Naive B cell (primary cell): ENCODE data around the gene SPACA7. TPM values are rescaled to one million over a fixed set of nuclear protein-coding genes. Genes with fewer than 3 reads are reported as not detected.
A peak's percentile ranks its signal among the peaks of the same experiment; 100 is the strongest.
"Not testable (repeated sequence)": the region's sequence is repeated elsewhere in the genome, so short reads cannot be mapped to it uniquely, and the experiment has no call there.

Experiments used
- ATAC-seq, 2 donors: fragments of 150-1000 bp; cut with Tn5 transposase; 2 replicates each; pipeline ENCODE4 v1.10.0; 2021; ENCODE audit warnings: low read depth in 2 of 2, mild to moderate bottlenecking in 2 of 2, moderate library complexity in 2 of 2
- DNase-seq: peaks from one replicate; pipeline ENCODE4 v3.0.0; 2022
- H3K27ac Mint-ChIP-seq, 6 donors: one replicate each; pipeline ENCODE4 v1.8.0; 2020 to 2022; ENCODE audit warnings: mild to moderate bottlenecking in 6 of 6, mixed read lengths in 6 of 6, moderate library complexity in 5 of 6, inconsistent platforms in 2 of 6
- H3K27me3 Mint-ChIP-seq, 3 donors: one replicate each; pipeline ENCODE4 v1.8.0; 2021 to 2022; ENCODE audit warnings: mixed read lengths in 3 of 3, mild to moderate bottlenecking in 1 of 3
- H3K36me3 Mint-ChIP-seq, 2 donors: one replicate each; pipeline ENCODE4 v1.8.0; 2020 to 2022; ENCODE audit warnings: mixed read lengths in 2 of 2, inconsistent platforms in 1 of 2, mild to moderate bottlenecking in 1 of 2
- H3K4me1 Mint-ChIP-seq, 3 donors: one replicate each; pipeline ENCODE4 v1.8.0; 2020 to 2022; ENCODE audit warnings: mixed read lengths in 3 of 3, inconsistent platforms in 1 of 3, mild to moderate bottlenecking in 1 of 3, moderate library complexity in 1 of 3
- H3K4me3 Mint-ChIP-seq, 8 donors: one replicate each; pipeline ENCODE4 v1.8.0; 2020 to 2022; ENCODE audit warnings: mild to moderate bottlenecking in 8 of 8, mixed read lengths in 8 of 8, moderate library complexity in 8 of 8, inconsistent platforms in 2 of 8
- H3K9me3 Mint-ChIP-seq, 7 donors: one replicate each; pipeline ENCODE4 v1.8.0; 2020 to 2022; ENCODE audit warnings: mixed read lengths in 7 of 7, mild to moderate bottlenecking in 5 of 7, inconsistent platforms in 2 of 7, moderate library complexity in 1 of 7
- polyA plus RNA-seq, 6 donors: library from polyadenylated mRNA; unstranded; fragments of 300-500 nt; fragmentation: Illumina TruSeq; gene quantifications; one replicate each; pipeline ENCODE4 v1.2.3, GENCODE V29; 2021; ENCODE audit warnings: low read depth in 6 of 6

Gene SPACA7
- polyA plus RNA-seq, 6 donors from 2014 or later, result not detected

DNA sequence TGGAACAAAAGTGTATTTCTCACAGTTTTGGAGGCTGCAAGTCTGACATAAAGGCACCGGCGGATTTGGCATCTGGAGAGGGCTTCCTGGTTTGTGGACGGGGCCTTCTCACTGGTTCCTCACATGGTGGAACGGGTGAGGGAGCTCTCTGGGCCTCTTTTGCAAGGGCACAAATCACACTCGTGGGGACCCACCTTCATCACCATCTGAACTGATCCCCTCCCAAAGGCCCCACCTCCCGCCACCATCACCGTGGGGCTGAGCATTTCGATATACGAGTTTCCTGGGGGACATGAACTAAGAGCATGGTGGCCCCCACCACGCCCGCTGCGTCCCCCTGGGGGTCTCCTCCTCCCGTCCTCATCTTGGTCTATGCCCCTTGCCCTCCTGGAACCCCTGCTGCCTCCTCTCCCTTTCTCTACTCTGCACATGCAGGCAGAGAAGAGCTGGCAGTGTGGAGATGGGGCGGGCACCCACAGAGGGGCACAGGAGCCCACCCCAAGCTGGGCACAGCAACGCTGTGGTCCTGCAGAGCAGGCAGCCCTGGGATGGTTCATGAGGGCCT is 20.8 kb upstream of the SPACA7 start:
- Mint-ChIP-seq H3K27me3 (peaks cover 0 to 13% (median 4%) of the 10 kb centered on the region in 3 donors), H3K36me3 (no peaks in the 10 kb centered on the region), H3K27ac (no peak overlapping the region), H3K4me3 (no peak overlapping the region), H3K9me3 (peaks cover 0 to 11% (median 7%) of the 10 kb centered on the region in 7 donors), H3K4me1 (no peaks in the 10 kb centered on the region)
- DNase-seq, result no peak
- no peak for ATAC-seq

DNA sequence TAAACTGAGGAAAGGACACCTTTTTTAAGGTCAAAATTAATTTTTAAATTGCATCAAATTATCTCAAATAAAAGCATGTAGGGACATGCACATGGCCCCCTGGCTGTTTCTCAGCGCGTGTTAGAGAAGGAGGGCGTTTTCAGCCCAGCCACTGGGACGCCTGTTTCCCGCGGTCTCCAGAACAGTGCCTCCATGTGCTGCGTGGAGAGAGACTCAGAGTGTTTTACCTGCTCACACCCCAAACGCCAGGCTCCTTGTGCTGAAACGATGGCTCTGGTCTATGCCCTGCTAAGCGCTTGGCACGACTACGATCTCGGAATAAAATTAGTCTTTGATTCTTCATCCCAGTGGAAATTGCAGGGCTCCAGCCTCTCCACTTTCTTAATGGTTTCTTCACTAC is 20.0 kb upstream of the SPACA7 start:
- Mint-ChIP-seq H3K4me1 (no peaks in the 10 kb centered on the region), H3K9me3 (peaks cover 0 to 11% (median 10%) of the 10 kb centered on the region in 7 donors), H3K36me3 (no peaks in the 10 kb centered on the region), H3K4me3 (no peak overlapping the region), H3K27ac (no peak overlapping the region), H3K27me3 (peaks cover 0 to 11% (median 4%) of the 10 kb centered on the region in 3 donors)
- no peak for DNase-seq
- ATAC-seq, result no peak

DNA sequence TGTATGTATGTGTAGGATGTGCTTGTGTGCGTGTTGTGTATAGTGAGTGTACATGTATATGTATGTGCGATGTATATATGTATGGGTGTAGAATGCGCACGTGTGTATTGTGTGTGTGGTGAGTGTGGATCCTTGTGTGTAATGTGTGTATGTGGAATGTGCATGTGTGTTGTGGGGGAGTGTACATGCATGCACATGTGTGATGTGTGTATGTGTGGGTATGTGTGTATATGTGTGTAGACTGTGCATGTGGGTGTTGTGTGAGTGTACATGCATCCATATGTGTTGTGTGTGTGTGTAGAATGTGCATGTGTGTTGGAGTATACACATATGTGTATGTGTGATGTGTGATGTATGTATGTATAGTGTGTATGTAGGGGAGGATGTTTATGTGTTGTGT is 18.0 kb upstream of the SPACA7 start:
- H3K27me3 Mint-ChIP-seq, result no peaks in the 10 kb centered on the region
- ATAC-seq (no peak), DNase-seq (no peak)
- peaks cover 2 to 21% (median 12%) of the 10 kb centered on the region in 7 donors for H3K9me3 Mint-ChIP-seq
- H3K36me3 Mint-ChIP-seq, result no peaks in the 10 kb centered on the region
- H3K4me1 Mint-ChIP-seq, result no peaks in the 10 kb centered on the region
- H3K4me3 Mint-ChIP-seq, result no peak overlapping the region
- H3K27ac Mint-ChIP-seq, result no peak overlapping the region

DNA sequence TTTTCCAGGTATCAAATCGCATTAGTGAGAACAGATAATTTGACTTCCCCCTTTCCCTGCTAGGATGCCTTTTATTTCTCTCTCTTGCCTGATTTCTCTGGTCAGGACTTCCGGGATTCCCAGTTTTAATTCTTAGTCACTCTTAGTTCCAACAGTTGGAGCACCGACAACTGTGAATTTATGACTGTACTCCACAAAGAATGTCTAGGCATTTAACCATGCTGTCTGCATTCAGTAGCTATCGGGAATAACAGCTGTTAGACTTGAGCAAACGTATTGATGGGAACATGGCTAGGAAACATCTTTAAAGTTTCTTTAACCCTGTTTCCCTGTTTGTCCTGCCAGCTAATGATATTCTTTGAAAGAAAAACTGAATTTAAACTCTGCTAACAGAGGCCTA is 14.1 kb upstream of the SPACA7 start:
- H3K27me3 Mint-ChIP-seq, result peaks cover 0 to 7% (median 4%) of the 10 kb centered on the region in 3 donors
- H3K4me3 Mint-ChIP-seq, result no peak overlapping the region
- H3K9me3 Mint-ChIP-seq, result peaks cover 6 to 31% (median 22%) of the 10 kb centered on the region in 7 donors
- DNase-seq (no peak), ATAC-seq (no peak)
- H3K4me1 Mint-ChIP-seq, result no peaks in the 10 kb centered on the region
- no peak overlapping the region for H3K27ac Mint-ChIP-seq
- peaks cover 0 to 8% of the 10 kb centered on the region in 2 donors for H3K36me3 Mint-ChIP-seq

DNA sequence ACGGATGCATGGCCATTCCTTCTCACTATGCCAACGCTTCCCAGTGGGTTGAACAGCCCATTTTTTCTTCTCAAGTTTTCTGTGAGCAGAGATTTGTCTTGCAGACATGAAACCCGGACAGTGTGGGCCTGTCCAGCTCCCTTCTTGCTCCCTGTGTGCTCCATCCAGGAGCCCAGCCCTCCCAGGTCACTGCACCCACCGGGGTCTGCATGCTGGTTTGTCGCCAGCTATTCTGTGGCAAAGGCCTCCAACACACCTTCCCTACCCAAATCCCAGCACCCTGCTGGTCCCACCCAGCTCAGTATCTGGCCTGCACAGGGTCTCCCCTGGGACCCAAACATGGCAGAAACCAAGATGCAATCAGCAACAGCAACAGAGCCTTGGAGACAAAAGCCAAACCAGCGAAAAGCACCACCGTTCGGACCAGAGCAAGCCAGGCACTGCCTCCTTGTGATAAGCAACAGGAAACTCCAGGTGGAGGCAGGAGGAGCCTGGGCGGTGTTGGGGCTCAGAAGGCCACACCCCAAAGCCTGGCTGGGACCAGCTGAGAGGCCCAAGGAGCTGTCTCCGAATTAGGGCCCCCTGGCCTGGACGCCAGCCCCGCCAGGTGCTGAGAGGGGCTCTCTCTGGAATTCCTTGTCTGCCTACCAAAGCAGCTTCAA is 12.2 kb upstream of the SPACA7 start:
- Mint-ChIP-seq H3K9me3 (peaks cover 13 to 50% (median 36%) of the 10 kb centered on the region in 7 donors), H3K36me3 (peaks cover 4 to 19% of the 10 kb centered on the region in 2 donors), H3K4me1 (no peaks in the 10 kb centered on the region), H3K27ac (no peak overlapping the region), H3K4me3 (no peak overlapping the region), H3K27me3 (peaks cover 0 to 20% (median 4%) of the 10 kb centered on the region in 3 donors)
- ATAC-seq, result no peak
- DNase-seq, result no peak

DNA sequence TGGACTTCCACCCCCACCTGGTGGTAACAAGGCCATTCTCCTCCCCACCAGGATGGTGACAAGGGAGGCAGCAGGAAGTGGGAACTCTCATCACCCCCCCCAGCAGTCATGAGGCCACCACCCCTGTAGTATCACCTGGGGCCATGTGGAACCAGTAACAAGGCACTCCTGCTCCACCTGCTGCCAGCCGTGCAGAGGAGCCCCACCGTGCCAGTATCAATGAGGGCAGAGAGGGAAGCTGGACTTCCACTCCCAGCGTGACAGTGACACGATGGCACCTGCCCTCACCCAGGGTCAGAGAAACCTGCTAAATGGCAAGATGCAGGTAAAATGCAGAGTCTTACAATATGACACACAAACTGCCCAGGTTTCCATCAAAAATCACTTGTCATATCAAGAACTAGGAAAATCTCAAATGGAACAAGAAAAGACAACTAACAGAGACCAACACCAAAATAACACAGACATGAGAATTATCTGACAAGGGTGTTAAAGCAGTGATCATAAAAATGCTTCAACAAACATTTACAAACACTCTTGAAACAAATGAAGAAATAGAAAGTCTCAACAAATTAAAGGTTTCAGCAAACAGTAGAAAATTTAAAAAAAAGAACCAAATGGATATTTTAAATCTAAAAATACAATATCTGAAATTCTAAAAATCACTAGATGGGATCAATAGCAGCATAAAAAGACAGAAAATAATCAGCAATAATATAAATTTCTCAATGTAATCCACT is 9.1 kb upstream of the SPACA7 start:
- no peak for DNase-seq
- Mint-ChIP-seq H3K4me3 (peak overlapping the region in 1 of 8 donors; percentile 56), H3K27me3 (peaks cover 0 to 20% (median 8%) of the 10 kb centered on the region in 3 donors), H3K27ac (no peak overlapping the region), H3K4me1 (no peaks in the 10 kb centered on the region), H3K36me3 (peaks cover 4 to 19% of the 10 kb centered on the region in 2 donors), H3K9me3 (peaks cover 13 to 40% (median 26%) of the 10 kb centered on the region in 7 donors)
- no peak for ATAC-seq

DNA sequence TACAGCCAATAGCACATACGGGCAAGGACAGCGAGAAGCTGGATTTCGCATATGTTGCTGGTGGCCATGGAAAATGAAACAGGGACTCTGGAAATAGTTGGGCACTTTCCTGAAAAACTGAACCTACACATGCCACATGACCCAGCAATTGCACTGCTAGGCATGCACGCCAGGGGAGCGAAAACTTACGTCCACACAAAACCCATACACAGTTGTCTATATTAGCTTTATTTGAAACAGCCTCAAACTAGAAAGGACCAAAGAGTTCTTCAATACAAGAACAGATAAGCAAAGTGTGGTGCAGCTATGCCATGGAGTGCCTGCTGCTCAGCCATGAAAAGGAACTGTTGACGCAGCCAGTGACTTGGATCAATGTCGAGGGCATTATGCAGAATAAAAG is 7.3 kb upstream of the SPACA7 start:
- H3K36me3 Mint-ChIP-seq, result peaks cover 4 to 19% of the 10 kb centered on the region in 2 donors
- ATAC-seq, result no peak
- DNase-seq, result no peak
- no peak overlapping the region for H3K27ac Mint-ChIP-seq
- no peaks in the 10 kb centered on the region for H3K4me1 Mint-ChIP-seq
- peaks cover 11 to 37% (median 23%) of the 10 kb centered on the region in 7 donors for H3K9me3 Mint-ChIP-seq
- peaks cover 0 to 20% (median 7%) of the 10 kb centered on the region in 3 donors for H3K27me3 Mint-ChIP-seq
- H3K4me3 Mint-ChIP-seq, result no peak overlapping the region

DNA sequence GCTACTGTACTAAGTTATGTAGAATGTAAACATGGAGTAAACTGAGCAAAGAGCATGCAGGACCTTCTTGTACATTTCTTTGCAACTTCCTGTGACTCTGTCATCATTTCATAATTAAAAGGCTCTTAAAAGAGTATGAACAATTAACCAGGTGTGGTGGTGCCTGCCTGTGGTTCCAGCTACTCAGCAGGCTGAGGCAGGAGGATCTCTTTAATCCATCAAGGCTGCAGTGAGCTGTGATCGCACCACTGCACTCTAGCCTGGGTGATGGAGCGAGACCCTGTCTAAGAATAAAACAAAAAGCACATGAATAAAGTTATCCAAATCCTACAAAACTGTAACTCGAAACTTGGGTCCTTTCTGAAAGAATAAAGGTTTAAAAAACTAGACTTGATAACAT is 5.8 kb upstream of the SPACA7 start:
- H3K4me3 Mint-ChIP-seq, result no peak overlapping the region
- H3K9me3 Mint-ChIP-seq, result peaks cover 13 to 36% (median 17%) of the 10 kb centered on the region in 7 donors
- H3K27me3 Mint-ChIP-seq, result peaks cover 0 to 13% (median 9%) of the 10 kb centered on the region in 3 donors
- ATAC-seq (no peak), DNase-seq (no peak)
- no peak overlapping the region for H3K27ac Mint-ChIP-seq
- H3K4me1 Mint-ChIP-seq, result no peaks in the 10 kb centered on the region
- peaks cover 4 to 13% of the 10 kb centered on the region in 2 donors for H3K36me3 Mint-ChIP-seq

DNA sequence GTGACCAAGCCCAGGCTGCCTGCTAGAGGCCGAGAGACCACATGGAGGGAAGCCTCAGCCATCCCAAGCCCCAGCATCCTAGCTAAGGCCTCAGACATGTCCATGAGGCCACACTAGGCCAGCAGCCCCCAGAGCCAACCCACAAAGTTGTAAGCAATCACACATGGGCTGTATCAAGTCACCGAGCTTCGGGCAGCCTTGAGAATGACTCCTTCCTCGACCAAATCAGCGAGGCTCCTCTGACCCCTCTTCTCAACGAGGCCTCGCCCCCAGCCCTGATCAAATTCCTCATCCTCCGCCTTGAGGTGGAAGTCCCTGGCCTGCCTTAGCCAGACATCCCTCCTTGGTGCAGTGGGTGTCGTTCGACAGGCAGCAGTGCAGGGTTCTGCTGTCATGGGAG is 1.9 kb upstream of the SPACA7 start:
- DNase-seq, result no peak
- Mint-ChIP-seq H3K9me3 (peaks cover 4 to 22% (median 8%) of the 10 kb centered on the region in 7 donors), H3K4me3 (no peak overlapping the region), H3K27me3 (peaks cover 0 to 11% (median 9%) of the 10 kb centered on the region in 3 donors), H3K4me1 (no peaks in the 10 kb centered on the region), H3K36me3 (no peaks in the 10 kb centered on the region), H3K27ac (no peak overlapping the region)
- ATAC-seq, result no peak

DNA sequence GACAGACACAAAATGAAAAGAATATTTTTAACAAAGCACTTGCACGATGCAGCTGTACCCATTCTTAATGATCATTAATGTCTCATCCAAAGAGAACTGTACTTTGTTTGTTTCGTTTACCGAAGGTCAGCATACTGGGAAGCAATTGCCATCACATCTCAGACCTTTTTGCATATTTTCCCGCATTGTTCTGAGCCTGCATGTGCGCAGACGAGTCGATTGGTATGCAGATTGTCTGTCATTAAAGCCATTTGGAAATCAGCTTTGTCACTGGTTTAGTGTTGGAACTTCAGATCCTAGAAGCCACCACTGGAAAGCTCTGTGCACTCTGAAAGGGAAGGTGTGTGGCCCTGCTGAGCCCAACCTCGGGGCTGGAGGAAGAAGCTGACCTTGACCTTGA is 15.6 kb downstream of the SPACA7 start:
- ATAC-seq, result no peak
- Mint-ChIP-seq H3K4me3 (peak overlapping the region in 1 of 8 donors; percentile 12), H3K36me3 (no peaks in the 10 kb centered on the region), H3K4me1 (no peaks in the 10 kb centered on the region), H3K27me3 (peaks cover 0 to 14% (median 6%) of the 10 kb centered on the region in 3 donors), H3K9me3 (peaks cover 0 to 6% (median 0%) of the 10 kb centered on the region in 7 donors), H3K27ac (no peak overlapping the region)
- DNase-seq, result no peak

DNA sequence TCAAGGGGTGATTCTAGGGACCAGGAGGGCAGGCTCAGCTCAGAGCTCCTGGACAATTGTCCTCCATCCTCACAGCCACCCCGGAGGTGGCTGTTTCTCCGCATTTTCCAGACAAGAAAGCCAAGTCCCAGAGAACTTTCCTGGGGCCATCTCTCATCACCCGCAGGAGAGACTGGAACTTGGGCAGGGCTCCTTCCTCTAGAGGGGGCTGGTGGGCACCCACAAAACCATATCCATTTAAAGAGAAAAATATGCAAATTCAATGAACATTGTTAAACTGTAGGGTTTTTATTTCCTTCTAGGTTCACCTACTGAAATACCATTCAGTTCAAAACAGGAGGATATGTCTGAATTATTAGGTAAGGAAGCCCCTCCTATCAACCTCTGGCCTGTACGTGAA is 16.6 kb downstream of the SPACA7 start:
- Mint-ChIP-seq H3K36me3 (no peaks in the 10 kb centered on the region), H3K9me3 (peaks cover 0 to 9% (median 0%) of the 10 kb centered on the region in 7 donors), H3K27me3 (peaks cover 0 to 8% (median 6%) of the 10 kb centered on the region in 3 donors), H3K27ac (no peak overlapping the region), H3K4me1 (no peaks in the 10 kb centered on the region), H3K4me3 (no peak overlapping the region)
- ATAC-seq, result no peak
- DNase-seq, result no peak

DNA sequence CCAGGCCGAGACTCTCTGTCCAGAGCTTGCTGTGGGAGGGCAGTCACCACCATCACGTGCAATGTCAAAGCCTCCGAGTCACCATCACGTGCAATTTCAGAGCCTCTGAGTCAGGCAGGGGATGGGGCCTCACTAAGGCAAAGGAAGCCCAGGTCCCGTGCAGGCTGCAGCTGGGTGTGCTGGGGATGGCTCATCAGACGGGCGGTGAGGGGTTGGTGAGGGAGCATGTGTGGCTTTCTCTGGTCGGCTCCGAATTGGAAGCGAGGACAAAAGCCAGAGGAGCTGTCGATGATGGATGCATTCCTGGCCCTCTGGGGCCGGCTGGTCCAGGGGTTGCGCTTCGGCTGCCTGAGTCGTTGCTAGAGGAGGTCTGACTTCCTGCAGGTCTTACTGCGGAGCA is 18.9 kb downstream of the SPACA7 start:
- H3K9me3 Mint-ChIP-seq, H3K27me3 Mint-ChIP-seq, H3K36me3 Mint-ChIP-seq, H3K4me1 Mint-ChIP-seq, H3K4me3 Mint-ChIP-seq, H3K27ac Mint-ChIP-seq, ATAC-seq, DNase-seq: not testable (repeated sequence)

DNA sequence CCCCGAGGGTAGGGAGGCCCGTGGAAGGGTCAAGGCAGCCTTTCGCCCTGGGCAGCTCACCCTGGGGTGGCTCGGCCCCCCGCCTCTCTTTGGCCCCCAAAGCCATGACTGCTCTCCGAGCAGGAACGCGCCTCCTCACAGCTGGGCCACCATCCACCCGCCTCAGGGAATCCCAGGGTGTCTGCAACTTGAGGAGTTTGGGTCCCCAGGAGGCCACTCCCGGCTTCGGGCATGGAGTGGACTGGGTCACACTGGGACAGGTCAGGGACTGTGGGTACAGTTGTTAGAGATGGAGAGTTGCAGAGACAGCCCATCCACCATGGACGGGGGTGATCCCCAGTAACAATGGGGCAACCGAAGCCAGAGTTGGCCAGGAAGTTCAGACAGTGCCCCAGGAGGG is 19.8 kb downstream of the SPACA7 start:
- ATAC-seq, result not testable (repeated sequence)

DNA sequence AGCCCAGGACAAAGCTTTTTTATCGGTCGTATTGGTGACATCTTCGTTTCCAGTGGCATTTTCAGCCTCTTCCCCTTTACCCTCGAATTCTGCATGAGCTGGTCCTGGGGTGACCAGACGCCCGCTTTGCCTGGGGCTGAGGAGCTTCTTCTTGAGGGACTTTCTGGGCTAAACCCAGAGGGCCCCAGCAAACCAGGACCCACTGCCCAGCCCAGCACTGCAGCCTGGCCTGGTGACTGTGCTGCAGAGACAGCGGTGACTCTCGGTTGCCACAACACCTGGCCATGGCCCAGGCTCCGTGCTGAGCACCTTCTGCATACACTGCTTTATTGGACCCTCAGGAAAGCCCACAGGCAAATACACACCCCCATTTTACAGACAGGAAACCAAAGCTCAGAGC is 21.0 kb downstream of the SPACA7 start:
- DNase-seq (no peak), ATAC-seq (no peak)
- Mint-ChIP-seq H3K27me3 (peaks cover 0 to 3% (median 0%) of the 10 kb centered on the region in 3 donors), H3K4me3 (no peak overlapping the region), H3K36me3 (no peaks in the 10 kb centered on the region), H3K27ac (no peak overlapping the region), H3K9me3 (peaks cover 2 to 7% (median 5%) of the 10 kb centered on the region in 7 donors), H3K4me1 (no peaks in the 10 kb centered on the region)

More for the DNA sequence above, 19.8 kb downstream of the SPACA7 start:
- H3K27ac Mint-ChIP-seq, DNase-seq, H3K36me3 Mint-ChIP-seq, H3K4me1 Mint-ChIP-seq, H3K27me3 Mint-ChIP-seq, H3K9me3 Mint-ChIP-seq, H3K4me3 Mint-ChIP-seq: not testable (repeated sequence)
